Measurements from ENCODE around the gene RGS12. TPM values are rescaled to one million over a fixed set of nuclear protein-coding genes. Genes with fewer than 3 reads are reported as not detected.

Gene RGS12
- polyA plus RNA-seq, 1 donor (not counting 4 experiments of a cell fraction or from before 2014, with no cell fraction given) = 34.0 TPM

DNA sequence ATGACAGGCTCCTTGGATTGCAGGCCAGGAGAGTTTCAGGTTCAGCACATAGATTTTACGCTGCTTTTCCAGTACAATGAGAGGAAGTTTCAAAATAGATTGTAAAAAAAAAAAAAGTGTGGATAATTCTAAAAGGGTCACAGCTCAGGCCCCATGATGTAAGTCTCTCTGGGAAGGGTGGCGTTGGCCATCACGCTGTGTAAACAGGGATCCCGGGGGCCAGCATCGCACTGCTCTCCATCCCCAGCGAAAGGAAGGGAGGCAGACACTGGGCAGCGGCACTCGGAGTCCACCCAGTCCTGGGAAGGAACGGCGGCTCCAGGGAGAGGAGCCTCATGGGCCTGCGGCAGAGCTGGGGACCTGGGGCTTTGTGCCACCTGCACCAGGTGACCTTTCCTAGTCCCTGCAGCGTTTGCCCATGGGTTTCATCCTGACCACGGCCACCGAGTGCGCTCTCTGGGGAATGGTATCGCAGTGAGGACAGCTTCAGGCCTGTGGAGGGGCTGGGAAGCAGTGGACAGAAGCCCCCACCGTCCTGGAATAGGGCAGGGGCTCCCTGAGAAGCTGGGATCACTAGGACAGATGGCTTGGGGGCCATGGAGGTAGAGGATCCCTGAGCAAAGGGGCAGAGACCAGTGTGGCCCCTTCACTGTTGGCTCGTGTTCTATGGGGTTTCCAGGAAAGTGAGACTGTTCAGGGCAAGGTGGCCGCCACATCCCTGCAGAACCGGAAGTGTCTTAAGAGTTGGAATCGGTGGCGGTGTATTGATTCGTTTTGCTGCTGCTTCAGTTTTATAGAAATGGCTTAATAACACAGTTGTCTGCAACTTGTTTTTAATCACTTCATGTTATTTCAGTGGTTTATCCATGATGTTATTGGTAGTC is 38.9 kb downstream of the RGS12 start:
- DNase-seq (ENCODE audit: low read depth, low spot score) = no peak
- Histone ChIP-seq H3K4me2 (ENCODE audit: control insufficient read depth, extremely low read depth, insufficient read depth, low read depth, low read length) (no peak overlapping the region), H3K4me1 (ENCODE audit: control insufficient read depth, extremely low read depth, insufficient read depth, low read length) (no peaks in the 10 kb centered on the region), H3K9ac (ENCODE audit: control insufficient read depth, extremely low read depth, insufficient read depth, low read length) (no peak overlapping the region), H2AFZ (ENCODE audit: control insufficient read depth, low read length) (no peak overlapping the region), H3K79me2 (ENCODE audit: control insufficient read depth, insufficient read depth, low read length) (no peaks in the 10 kb centered on the region), H3K27me3 (ENCODE audit: control insufficient read depth, extremely low read depth, insufficient read depth, low read length) (no peaks in the 10 kb centered on the region), H3K36me3 (ENCODE audit: control insufficient read depth in 2 of 2, extremely low read depth in 1 of 2, insufficient read depth in 2 of 2, low read length in 2 of 2) (no peaks in the 10 kb centered on the region), H3K9me1 (ENCODE audit: control insufficient read depth, extremely low read depth, insufficient read depth, low read length) (no peaks in the 10 kb centered on the region), H3K27ac (ENCODE audit: control insufficient read depth, insufficient read depth, low read length) (no peak overlapping the region), H3K9me3 (ENCODE audit: control insufficient read depth, low read depth, low read length) (no peaks in the 10 kb centered on the region), H4K20me1 (ENCODE audit: control insufficient read depth, extremely low read depth, insufficient read depth, low read length) (no peaks in the 10 kb centered on the region), H3K4me3 (ENCODE audit: control insufficient read depth in 2 of 3, extremely low read depth in 1 of 3, insufficient read depth in 2 of 3, low read depth in 1 of 3, low read length in 3 of 3) (no peak overlapping the region)
- TF ChIP-seq, protein P1, sequence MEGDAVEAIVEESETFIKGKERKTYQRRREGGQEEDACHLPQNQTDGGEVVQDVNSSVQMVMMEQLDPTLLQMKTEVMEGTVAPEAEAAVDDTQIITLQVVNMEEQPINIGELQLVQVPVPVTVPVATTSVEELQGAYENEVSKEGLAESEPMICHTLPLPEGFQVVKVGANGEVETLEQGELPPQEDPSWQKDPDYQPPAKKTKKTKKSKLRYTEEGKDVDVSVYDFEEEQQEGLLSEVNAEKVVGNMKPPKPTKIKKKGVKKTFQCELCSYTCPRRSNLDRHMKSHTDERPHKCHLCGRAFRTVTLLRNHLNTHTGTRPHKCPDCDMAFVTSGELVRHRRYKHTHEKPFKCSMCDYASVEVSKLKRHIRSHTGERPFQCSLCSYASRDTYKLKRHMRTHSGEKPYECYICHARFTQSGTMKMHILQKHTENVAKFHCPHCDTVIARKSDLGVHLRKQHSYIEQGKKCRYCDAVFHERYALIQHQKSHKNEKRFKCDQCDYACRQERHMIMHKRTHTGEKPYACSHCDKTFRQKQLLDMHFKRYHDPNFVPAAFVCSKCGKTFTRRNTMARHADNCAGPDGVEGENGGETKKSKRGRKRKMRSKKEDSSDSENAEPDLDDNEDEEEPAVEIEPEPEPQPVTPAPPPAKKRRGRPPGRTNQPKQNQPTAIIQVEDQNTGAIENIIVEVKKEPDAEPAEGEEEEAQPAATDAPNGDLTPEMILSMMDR (optimal IDR thresholded peaks at IDR 0.05 in 1 of 3, IDR thresholded peaks at IDR 0.05 in 1 of 3, conservative IDR thresholded peaks at IDR 0.05 in 1 of 3; ENCODE audit: extremely low read depth in 1 of 3, insufficient read depth in 2 of 3, low read length in 3 of 3) = no peak
- FAIRE-seq = no peak
- dilution Hi-C loops (cut with MboI; ENCODE audit: extremely low pct_ligation_motif_present, low sequenced_read_pairs) = no loop called here

DNA sequence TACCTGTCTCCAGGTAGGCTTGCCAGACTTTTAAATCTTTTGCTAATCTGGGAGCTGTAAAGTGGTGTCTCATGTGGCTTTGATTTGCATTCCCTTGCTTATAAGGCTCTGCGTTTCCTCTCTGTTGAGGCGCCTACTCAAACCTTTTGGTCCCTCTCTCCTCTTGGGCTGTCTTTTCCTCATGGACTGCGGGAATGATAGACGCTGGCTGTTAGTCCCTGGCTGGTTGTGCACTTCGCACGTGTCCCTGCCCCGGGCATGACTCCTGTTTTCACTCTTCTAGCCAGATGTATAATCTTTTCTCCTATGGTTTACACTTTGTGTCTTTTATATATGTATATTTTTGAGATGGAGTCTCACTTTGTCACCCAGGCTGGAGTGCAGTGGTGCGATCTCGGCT is 39.7 kb downstream of the RGS12 start:
- Histone ChIP-seq H3K4me1 (ENCODE audit: control insufficient read depth, extremely low read depth, insufficient read depth, low read length) (no peaks in the 10 kb centered on the region), H3K9me1 (ENCODE audit: control insufficient read depth, extremely low read depth, insufficient read depth, low read length) (no peaks in the 10 kb centered on the region), H2AFZ (ENCODE audit: control insufficient read depth, low read length) (no peak overlapping the region), H3K27ac (ENCODE audit: control insufficient read depth, insufficient read depth, low read length) (no peak overlapping the region), H3K79me2 (ENCODE audit: control insufficient read depth, insufficient read depth, low read length) (no peaks in the 10 kb centered on the region), H3K27me3 (ENCODE audit: control insufficient read depth, extremely low read depth, insufficient read depth, low read length) (no peaks in the 10 kb centered on the region), H3K4me3 (ENCODE audit: control insufficient read depth in 2 of 3, extremely low read depth in 1 of 3, insufficient read depth in 2 of 3, low read depth in 1 of 3, low read length in 3 of 3) (no peak overlapping the region), H4K20me1 (ENCODE audit: control insufficient read depth, extremely low read depth, insufficient read depth, low read length) (no peaks in the 10 kb centered on the region), H3K9ac (ENCODE audit: control insufficient read depth, extremely low read depth, insufficient read depth, low read length) (no peak overlapping the region), H3K9me3 (ENCODE audit: control insufficient read depth, low read depth, low read length) (no peaks in the 10 kb centered on the region), H3K36me3 (ENCODE audit: control insufficient read depth in 2 of 2, extremely low read depth in 1 of 2, insufficient read depth in 2 of 2, low read length in 2 of 2) (no peaks in the 10 kb centered on the region), H3K4me2 (ENCODE audit: control insufficient read depth, extremely low read depth, insufficient read depth, low read depth, low read length) (no peak overlapping the region)
- TF ChIP-seq, protein P1 (optimal IDR thresholded peaks at IDR 0.05 in 1 of 3, IDR thresholded peaks at IDR 0.05 in 1 of 3, conservative IDR thresholded peaks at IDR 0.05 in 1 of 3; ENCODE audit: extremely low read depth in 1 of 3, insufficient read depth in 2 of 3, low read length in 3 of 3) = no peak
- no peak for TF ChIP-seq EZH2 (IDR thresholded peaks at IDR 0.05; ENCODE audit: low read length)
- no peak for FAIRE-seq
- DNase-seq (ENCODE audit: low read depth, low spot score) = no peak
- dilution Hi-C loops (cut with MboI; ENCODE audit: extremely low pct_ligation_motif_present, low sequenced_read_pairs) = no loop called here

Data from keratinocyte (primary cell).